Neural progenitor cell (in vitro differentiated cells): Measurements from ENCODE around the gene RSBN1L. TPM values are rescaled to one million over a fixed set of nuclear protein-coding genes. Genes with fewer than 3 reads are reported as not detected.

Experiments
- DNase-seq: peaks from one replicate; pipeline ENCODE4 v3.0.0-alpha.2; 2016; ENCODE audit warnings: low spot score
- H2AFZ ChIP-seq: fragments of 200-600 bp; sonication (generic); replicated peaks from 2 replicates; pipeline ENCODE4 v1.6.1; 2016; ENCODE audit warnings: antibody characterized with exemption
- H3F3A ChIP-seq: fragments of 200-600 bp; sonication (generic); 2 replicates; pipeline ENCODE4 v1.6.1; 2016; ENCODE audit warnings: antibody characterized with exemption, low read depth
- H3K27ac ChIP-seq: fragments of 200-600 bp; sonication (generic); 2 replicates; pipeline ENCODE4 v1.5.1; 2016; ENCODE audit warnings: mild to moderate bottlenecking
- H3K27me3 ChIP-seq: fragments of 200-600 bp; sonication (generic); 2 replicates; pipeline ENCODE4 v1.6.1; 2016; ENCODE audit warnings: mild to moderate bottlenecking, moderate library complexity
- H3K36me3 ChIP-seq: fragments of 200-600 bp; sonication (generic); 2 replicates; pipeline ENCODE4 v1.5.1; 2016
- H3K4me1 ChIP-seq: fragments of 200-600 bp; sonication (generic); 2 replicates; pipeline ENCODE4 v1.6.1; 2016; ENCODE audit warnings: mixed run types
- H3K4me2 ChIP-seq: fragments of 200-600 bp; sonication (generic); 2 replicates; pipeline ENCODE4 v1.6.1; 2016
- H3K4me3 ChIP-seq: fragments of 200-600 bp; sonication (generic); 2 replicates; pipeline ENCODE4 v1.5.1; 2016
- H3K79me2 ChIP-seq: fragments of 200-600 bp; sonication (generic); 2 replicates; pipeline ENCODE4 v1.6.1; 2016; ENCODE audit warnings: low read depth
- H3K9ac ChIP-seq: fragments of 200-600 bp; sonication (generic); 2 replicates; pipeline ENCODE4 v1.6.1; 2016
- H3K9me3 ChIP-seq: fragments of 200-600 bp; sonication (generic); 2 replicates; pipeline ENCODE4 v1.5.1; 2016; ENCODE audit warnings: low read depth
- H4K20me1 ChIP-seq: fragments of 200-600 bp; sonication (generic); 2 replicates; pipeline ENCODE4 v1.6.1; 2016; ENCODE audit warnings: low read depth
- H3K27ac Mint-ChIP-seq: 3 replicates; pipeline ENCODE4 v1.8.0; 2021; ENCODE audit warnings: mixed read lengths
- H3K27me3 Mint-ChIP-seq: 2 replicates; pipeline ENCODE4 v1.8.0; 2022; ENCODE audit warnings: low read depth, mild to moderate bottlenecking, inconsistent platforms, moderate library complexity, mixed read lengths; ENCODE audit not compliant: insufficient read depth
- H3K36me3 Mint-ChIP-seq: 3 replicates; pipeline ENCODE4 v1.8.0; 2021; ENCODE audit warnings: mixed read lengths
- H3K4me1 Mint-ChIP-seq: 3 replicates; pipeline ENCODE4 v1.8.0; 2021; ENCODE audit warnings: mixed read lengths
- H3K4me3 Mint-ChIP-seq: 3 replicates; pipeline ENCODE4 v1.8.0; 2021; ENCODE audit warnings: mild to moderate bottlenecking, moderate library complexity, mixed read lengths
- H3K9me3 Mint-ChIP-seq: 3 replicates; pipeline ENCODE4 v1.8.0; 2020; ENCODE audit warnings: mixed read lengths
- CTCF ChIP-seq: fragments of 200-600 bp; sonication (generic); IDR thresholded peaks from 2 replicates; pipeline ENCODE4 v1.5.1; 2017; ENCODE audit warnings: antibody characterized with exemption, mild to moderate bottlenecking
- EZH2 ChIP-seq: fragments of 200-600 bp; sonication (generic); IDR thresholded peaks from 2 replicates; pipeline ENCODE4 v1.6.1; 2017; ENCODE audit warnings: antibody characterized with exemption, mild to moderate bottlenecking, moderate library complexity
- EZH2phosphoT487 ChIP-seq: fragments of 200-600 bp; sonication (generic); IDR thresholded peaks from 2 replicates; pipeline ENCODE4 v1.6.1; 2017; ENCODE audit warnings: antibody characterized with exemption
- total RNA-seq: library from RNA; depleted of rRNA; stranded (reverse); fragments of >200 nt; gene quantifications from 2 replicates; pipeline ENCODE4 v1.2.3, GENCODE V29; 2015; ENCODE audit warnings: low replicate concordance

The RSBN1L gene
- total RNA-seq, 1 donor from 2014 or later, result 25.0 TPM

GRCh38 chr7:77831481-77831880, 135.2 kb downstream of the RSBN1L start:
- TF ChIP-seq EZH2phosphoT487 (no peak), EZH2 (no peak), CTCF (no peak)
- Histone ChIP-seq H2AFZ (no peak overlapping the region), H3K27ac (no peak overlapping the region), H4K20me1 (no peaks in the 10 kb centered on the region), H3K9ac (no peak overlapping the region), H3K4me2 (no peak overlapping the region), H3K4me3 (no peak overlapping the region), H3F3A (no peaks in the 10 kb centered on the region), H3K27me3 (no peaks in the 10 kb centered on the region), H3K9me3 (no peaks in the 10 kb centered on the region), H3K79me2 (peaks cover 8% of the 10 kb centered on the region), H3K4me1 (no peaks in the 10 kb centered on the region), H3K36me3 (no peaks in the 10 kb centered on the region)
- Mint-ChIP-seq H3K4me3 (no peak overlapping the region), H3K9me3 (peaks cover 6% of the 10 kb centered on the region), H3K27ac (no peak overlapping the region), H3K4me1 (no peaks in the 10 kb centered on the region), H3K36me3 (peaks cover 3% of the 10 kb centered on the region), H3K27me3 (no peaks in the 10 kb centered on the region)
- DNase-seq, result no peak

GRCh38 chr7:77831953-77832352, 135.7 kb downstream of the RSBN1L start:
- H3K9ac ChIP-seq, result no peak overlapping the region
- no peaks in the 10 kb centered on the region for H3K9me3 ChIP-seq
- no peak for DNase-seq
- H4K20me1 ChIP-seq, result no peaks in the 10 kb centered on the region
- no peaks in the 10 kb centered on the region for H3K27me3 ChIP-seq
- H3K36me3 ChIP-seq, result no peaks in the 10 kb centered on the region
- Mint-ChIP-seq H3K27ac (no peak overlapping the region), H3K27me3 (no peaks in the 10 kb centered on the region), H3K4me3 (no peak overlapping the region), H3K36me3 (peaks cover under 1% of the 10 kb centered on the region), H3K4me1 (no peaks in the 10 kb centered on the region), H3K9me3 (peaks cover 3% of the 10 kb centered on the region)
- no peak overlapping the region for H3K4me2 ChIP-seq
- peaks cover 5% of the 10 kb centered on the region for H3K79me2 ChIP-seq
- H3K27ac ChIP-seq, result no peak overlapping the region
- no peak overlapping the region for H3K4me3 ChIP-seq
- no peaks in the 10 kb centered on the region for H3K4me1 ChIP-seq
- TF ChIP-seq EZH2phosphoT487 (no peak), EZH2 (no peak), CTCF (no peak)
- H2AFZ ChIP-seq, result no peak overlapping the region
- H3F3A ChIP-seq, result no peaks in the 10 kb centered on the region

Other genes starting within 250 kb of the RSBN1L start
- gene PTPN12, start 159.2 kb upstream of the RSBN1L start, total RNA-seq, result 46.3 and 86.6 TPM in 2 replicates
- gene TMEM60, start 102.0 kb downstream of the RSBN1L start, total RNA-seq, result 36.8 and 42.8 TPM in 2 replicates
- gene PHTF2, start 102.3 kb downstream of the RSBN1L start, total RNA-seq, result 33.0 and 38.6 TPM in 2 replicates